PFSK-1 (cell line): ENCODE measurements around the gene CEMIP2.

Experiments
- FOXP2 ChIP-seq: optimal IDR thresholded peaks from 2 replicates; pipeline ENCODE3; 2011; ENCODE audit warnings: borderline replicate concordance, control low read depth, inconsistent platforms; ENCODE audit not compliant: insufficient read depth; ENCODE audit errors: extremely low read length, extremely low read depth
- POLR2AphosphoS5 ChIP-seq: IDR thresholded peaks from 2 replicates; pipeline ENCODE4 v1.6.1; 2012; ENCODE audit warnings: low read depth, mild to moderate bottlenecking, control low read depth, low read length, moderate library complexity
- SIN3A ChIP-seq: IDR thresholded peaks from 2 replicates; pipeline ENCODE4 v1.6.1; 2012; ENCODE audit warnings: mild to moderate bottlenecking, low read length, moderate library complexity, borderline replicate concordance; ENCODE audit not compliant: insufficient read depth
- TAF1 ChIP-seq: IDR thresholded peaks from 2 replicates; pipeline ENCODE4 v1.6.1; 2012; ENCODE audit warnings: low read length, control low read depth, borderline replicate concordance; ENCODE audit not compliant: insufficient read depth
- TF ChIP-seq, protein P1 (sequence below), 2 experiments: IDR thresholded peaks; 2 replicates each; pipeline versions ENCODE4 v1.6.1 to v1.8.0; 2011 to 2012; ENCODE audit warnings: low read depth in 2 of 2, low read length in 2 of 2, control low read depth in 1 of 2, inconsistent platforms in 1 of 2, mild to moderate bottlenecking in 1 of 2, moderate library complexity in 1 of 2; ENCODE audit not compliant: insufficient read depth in 1 of 2

CEMIP2 gene

GRCh38 chr9:71683598-71684235 lies 84.6 kb downstream of the CEMIP2 start:
- TF ChIP-seq POLR2AphosphoS5 (no peak), TAF1 (no peak), FOXP2 (no peak), SIN3A (no peak)
- TF ChIP-seq, protein P1, sequence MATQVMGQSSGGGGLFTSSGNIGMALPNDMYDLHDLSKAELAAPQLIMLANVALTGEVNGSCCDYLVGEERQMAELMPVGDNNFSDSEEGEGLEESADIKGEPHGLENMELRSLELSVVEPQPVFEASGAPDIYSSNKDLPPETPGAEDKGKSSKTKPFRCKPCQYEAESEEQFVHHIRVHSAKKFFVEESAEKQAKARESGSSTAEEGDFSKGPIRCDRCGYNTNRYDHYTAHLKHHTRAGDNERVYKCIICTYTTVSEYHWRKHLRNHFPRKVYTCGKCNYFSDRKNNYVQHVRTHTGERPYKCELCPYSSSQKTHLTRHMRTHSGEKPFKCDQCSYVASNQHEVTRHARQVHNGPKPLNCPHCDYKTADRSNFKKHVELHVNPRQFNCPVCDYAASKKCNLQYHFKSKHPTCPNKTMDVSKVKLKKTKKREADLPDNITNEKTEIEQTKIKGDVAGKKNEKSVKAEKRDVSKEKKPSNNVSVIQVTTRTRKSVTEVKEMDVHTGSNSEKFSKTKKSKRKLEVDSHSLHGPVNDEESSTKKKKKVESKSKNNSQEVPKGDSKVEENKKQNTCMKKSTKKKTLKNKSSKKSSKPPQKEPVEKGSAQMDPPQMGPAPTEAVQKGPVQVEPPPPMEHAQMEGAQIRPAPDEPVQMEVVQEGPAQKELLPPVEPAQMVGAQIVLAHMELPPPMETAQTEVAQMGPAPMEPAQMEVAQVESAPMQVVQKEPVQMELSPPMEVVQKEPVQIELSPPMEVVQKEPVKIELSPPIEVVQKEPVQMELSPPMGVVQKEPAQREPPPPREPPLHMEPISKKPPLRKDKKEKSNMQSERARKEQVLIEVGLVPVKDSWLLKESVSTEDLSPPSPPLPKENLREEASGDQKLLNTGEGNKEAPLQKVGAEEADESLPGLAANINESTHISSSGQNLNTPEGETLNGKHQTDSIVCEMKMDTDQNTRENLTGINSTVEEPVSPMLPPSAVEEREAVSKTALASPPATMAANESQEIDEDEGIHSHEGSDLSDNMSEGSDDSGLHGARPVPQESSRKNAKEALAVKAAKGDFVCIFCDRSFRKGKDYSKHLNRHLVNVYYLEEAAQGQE (IDR thresholded peaks at IDR 0.05; ENCODE audit: insufficient read depth in 1 of 2, low read depth in 2 of 2, low read length in 2 of 2): no peak

- no peak for TF ChIP-seq TAF1
- no peak for TF ChIP-seq POLR2AphosphoS5
- no peak for TF ChIP-seq FOXP2
- TF ChIP-seq, protein P1 (IDR thresholded peaks at IDR 0.05; ENCODE audit: insufficient read depth in 1 of 2, low read depth in 2 of 2, low read length in 2 of 2): no peak
- TF ChIP-seq SIN3A: no peak
Measured at GRCh38 chr9:71681708-71682272, 86.5 kb downstream of the CEMIP2 start.

GRCh38 chr9:71681104-71681707 lies 87.1 kb downstream of the CEMIP2 start:
- TF ChIP-seq SIN3A: no peak
- TF ChIP-seq TAF1: no peak
- TF ChIP-seq POLR2AphosphoS5: no peak
- TF ChIP-seq, protein P1 (IDR thresholded peaks at IDR 0.05; ENCODE audit: insufficient read depth in 1 of 2, low read depth in 2 of 2, low read length in 2 of 2): no peak
- TF ChIP-seq FOXP2: no peak

- TF ChIP-seq SIN3A (no peak), POLR2AphosphoS5 (no peak)
- TF ChIP-seq, protein P1 (IDR thresholded peaks at IDR 0.05; ENCODE audit: insufficient read depth in 1 of 2, low read depth in 2 of 2, low read length in 2 of 2): no peak
Measured at GRCh38 chr9:71680189-71680980, 87.9 kb downstream of the CEMIP2 start.
